ENCODE measurements around the gene SYNE2. TPM values are rescaled to one million over a fixed set of nuclear protein-coding genes. Genes with fewer than 3 reads are reported as not detected.

Gene SYNE2
- total and polyA plus RNA-seq, 10 of the 15 experiments (the other 5 are each of a cell fraction or from before 2014, with no cell fraction given), result 2.1 to 52.7 (median 38.1) TPM

GRCh38 chr14:64260418-64260817 is 407.6 kb downstream of the SYNE2 start (continued):
- TF ChIP-seq, protein P1, sequence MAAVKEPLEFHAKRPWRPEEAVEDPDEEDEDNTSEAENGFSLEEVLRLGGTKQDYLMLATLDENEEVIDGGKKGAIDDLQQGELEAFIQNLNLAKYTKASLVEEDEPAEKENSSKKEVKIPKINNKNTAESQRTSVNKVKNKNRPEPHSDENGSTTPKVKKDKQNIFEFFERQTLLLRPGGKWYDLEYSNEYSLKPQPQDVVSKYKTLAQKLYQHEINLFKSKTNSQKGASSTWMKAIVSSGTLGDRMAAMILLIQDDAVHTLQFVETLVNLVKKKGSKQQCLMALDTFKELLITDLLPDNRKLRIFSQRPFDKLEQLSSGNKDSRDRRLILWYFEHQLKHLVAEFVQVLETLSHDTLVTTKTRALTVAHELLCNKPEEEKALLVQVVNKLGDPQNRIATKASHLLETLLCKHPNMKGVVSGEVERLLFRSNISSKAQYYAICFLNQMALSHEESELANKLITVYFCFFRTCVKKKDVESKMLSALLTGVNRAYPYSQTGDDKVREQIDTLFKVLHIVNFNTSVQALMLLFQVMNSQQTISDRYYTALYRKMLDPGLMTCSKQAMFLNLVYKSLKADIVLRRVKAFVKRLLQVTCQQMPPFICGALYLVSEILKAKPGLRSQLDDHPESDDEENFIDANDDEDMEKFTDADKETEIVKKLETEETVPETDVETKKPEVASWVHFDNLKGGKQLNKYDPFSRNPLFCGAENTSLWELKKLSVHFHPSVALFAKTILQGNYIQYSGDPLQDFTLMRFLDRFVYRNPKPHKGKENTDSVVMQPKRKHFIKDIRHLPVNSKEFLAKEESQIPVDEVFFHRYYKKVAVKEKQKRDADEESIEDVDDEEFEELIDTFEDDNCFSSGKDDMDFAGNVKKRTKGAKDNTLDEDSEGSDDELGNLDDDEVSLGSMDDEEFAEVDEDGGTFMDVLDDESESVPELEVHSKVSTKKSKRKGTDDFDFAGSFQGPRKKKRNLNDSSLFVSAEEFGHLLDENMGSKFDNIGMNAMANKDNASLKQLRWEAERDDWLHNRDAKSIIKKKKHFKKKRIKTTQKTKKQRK (IDR thresholded peaks at IDR 0.05; ENCODE audit: low read depth, low read length), result no peak
- TF ChIP-seq CBX3 (IDR thresholded peaks at IDR 0.05; ENCODE audit: borderline replicate concordance, low read depth) (no peak), SUPT20H (IDR thresholded peaks at IDR 0.05; ENCODE audit: borderline replicate concordance, control insufficient read depth, low read depth, low read length) (no peak), JUNB (IDR thresholded peaks at IDR 0.05) (no peak), ZNF207 (IDR thresholded peaks at IDR 0.05; ENCODE audit: borderline replicate concordance) (no peak), RFX5 (IDR thresholded peaks at IDR 0.05; ENCODE audit: low read depth, low read length) (no peak), MYC (IDR thresholded peaks at IDR 0.05; ENCODE audit: insufficient read depth, insufficient read length, insufficient replicate concordance, low read length, severe bottlenecking) (no peak), SIX5 (IDR thresholded peaks at IDR 0.05; ENCODE audit: low read depth, low read length, severe bottlenecking) (no peak), ZSCAN29 (IDR thresholded peaks at IDR 0.05) (no peak)
- TF ChIP-seq, protein P2, sequence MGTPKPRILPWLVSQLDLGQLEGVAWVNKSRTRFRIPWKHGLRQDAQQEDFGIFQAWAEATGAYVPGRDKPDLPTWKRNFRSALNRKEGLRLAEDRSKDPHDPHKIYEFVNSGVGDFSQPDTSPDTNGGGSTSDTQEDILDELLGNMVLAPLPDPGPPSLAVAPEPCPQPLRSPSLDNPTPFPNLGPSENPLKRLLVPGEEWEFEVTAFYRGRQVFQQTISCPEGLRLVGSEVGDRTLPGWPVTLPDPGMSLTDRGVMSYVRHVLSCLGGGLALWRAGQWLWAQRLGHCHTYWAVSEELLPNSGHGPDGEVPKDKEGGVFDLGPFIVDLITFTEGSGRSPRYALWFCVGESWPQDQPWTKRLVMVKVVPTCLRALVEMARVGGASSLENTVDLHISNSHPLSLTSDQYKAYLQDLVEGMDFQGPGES (IDR thresholded peaks at IDR 0.05), result no peak
